Measurements from ENCODE around the gene ZNF771. TPM values are rescaled to one million over a fixed set of nuclear protein-coding genes. Genes with fewer than 3 reads are reported as not detected.
A peak's percentile ranks its signal among the peaks of the same experiment; 100 is the strongest.

Gene ZNF771
- polyA plus RNA-seq, 1 of the 3 experiments (the other 2 are of a cell fraction), result 20.4 TPM

GRCh38 chr16:30417529-30418349 is 10.3 kb downstream of the ZNF771 start:
- peak; percentile 18 for TF ChIP-seq CHD2 (IDR thresholded peaks at IDR 0.05; ENCODE audit: low read length, partially characterized antibody)
- no peak for TF ChIP-seq USF2 (IDR thresholded peaks at IDR 0.05; ENCODE audit: borderline replicate concordance, low read depth, low read length)
- peak; percentile 66; the same call in 1 of the 2 replicates for TF ChIP-seq MXI1 (IDR thresholded peaks at IDR 0.05; ENCODE audit: low read depth, low read length)
- peak; percentile 69 for TF ChIP-seq MAX (IDR thresholded peaks at IDR 0.05; ENCODE audit: low read depth)
- TF ChIP-seq SMC3 (IDR thresholded peaks at IDR 0.05; ENCODE audit: low read depth, low read length), result peak; percentile 5; the same call in 1 of the 2 replicates
- TF ChIP-seq POLR2AphosphoS5 (IDR thresholded peaks at IDR 0.05; ENCODE audit: low read depth, low read length), result no peak
- peak; percentile 78 for TF ChIP-seq NRF1 (IDR thresholded peaks at IDR 0.05; ENCODE audit: low read depth, low read length)
- Histone ChIP-seq H3K9me3 (no peaks in the 10 kb centered on the region), H3K4me3 (ENCODE audit: low read depth in 2 of 2, low read length in 1 of 2) (peak overlapping the region; percentile 12 to 40; a peak in 3 of 4 replicates), H3K27me3 (ENCODE audit: insufficient read depth) (no peaks in the 10 kb centered on the region), H3K4me1 (ENCODE audit: control insufficient read depth in 1 of 2, insufficient read depth in 2 of 2, low read depth in 1 of 2, low read length in 1 of 2) (peaks cover 0 to 13% of the 10 kb centered on the region in 2 experiments; a peak in 1 of 4 replicates), H2AFZ (ENCODE audit: low read depth) (no peak overlapping the region), H3K9ac (no peak overlapping the region), H3K4me2 (peak overlapping the region; percentile 50), H3K27ac (ENCODE audit: low read depth in 2 of 2, low read length in 1 of 2) (peak overlapping the region in 1 of 2 experiments; percentile 50; a peak in 2 of 4 replicates), H3K79me2 (ENCODE audit: insufficient read depth) (peaks cover 9% of the 10 kb centered on the region; the same call in 1 of the 2 replicates), H4K20me1 (ENCODE audit: insufficient read depth) (peaks cover 4% of the 10 kb centered on the region; the same call in 1 of the 2 replicates), H3K36me3 (replicated peaks in 1 of 2; ENCODE audit: control insufficient read depth in 1 of 2, insufficient read depth in 2 of 2, low read length in 1 of 2) (peaks cover 9 to 19% of the 10 kb centered on the region in 2 experiments), H3K9me2 (no peaks in the 10 kb centered on the region), H3F3A (replicated peaks; ENCODE audit: insufficient read depth) (peaks cover 23% of the 10 kb centered on the region)
- ChIA-PET POLR2A (interaction anchor here (0.6 to 1.5 kb wide), 7 partner anchors 8 to 154 kb away, joined by 3 to 15 read pairs (median 7); partner anchors contain the start of genes DCTPP1, TBC1D10B, ZNF48 and ZNF771), CTCF (interaction anchor here (0.8 to 4.0 kb wide), 12 partner anchors 8 to 602 kb away, joined by 3 to 24 read pairs (median 3); partner anchors contain the start of genes DCTPP1, PAGR1 and ZNF771)
- WGBS (ENCODE audit: low lambda C conversion rate), result 27% methylated on average over 41 of the region's 140 CpGs
- DNase-seq, result peak; percentile 93

GRCh38 chr16:30418350-30419181 is 11.2 kb downstream of the ZNF771 start:
- POLR2A ChIA-PET, result interaction anchor here (0.6 to 1.5 kb wide), 8 partner anchors 9 to 154 kb away, joined by 3 to 15 read pairs (median 6); partner anchors contain the start of genes DCTPP1, TBC1D10B, ZNF48 and ZNF771
- 0 out of 2 replicates have a peak overlapping the region, but pooled peaks have one; percentile 50 for H3K4me2 ChIP-seq

More at GRCh38 chr16:30418350-30419181, 11.2 kb downstream of the ZNF771 start:
- H3K9me2 ChIP-seq, result no peaks in the 10 kb centered on the region
- H3K36me3 ChIP-seq (replicated peaks in 1 of 2; ENCODE audit: control insufficient read depth in 1 of 2, insufficient read depth in 2 of 2, low read length in 1 of 2), result peaks cover 7 to 27% of the 10 kb centered on the region in 2 experiments
- no peak overlapping the region for H2AFZ ChIP-seq (ENCODE audit: low read depth)
- peaks cover 0 to 13% of the 10 kb centered on the region in 2 experiments; a peak in 1 of 4 replicates for H3K4me1 ChIP-seq (ENCODE audit: control insufficient read depth in 1 of 2, insufficient read depth in 2 of 2, low read depth in 1 of 2, low read length in 1 of 2)
- H3F3A ChIP-seq (replicated peaks; ENCODE audit: insufficient read depth), result peaks cover 25% of the 10 kb centered on the region
- peaks cover 4% of the 10 kb centered on the region; the same call in 1 of the 2 replicates for H4K20me1 ChIP-seq (ENCODE audit: insufficient read depth)
- H3K79me2 ChIP-seq (ENCODE audit: insufficient read depth), result peaks cover 9% of the 10 kb centered on the region; the same call in 1 of the 2 replicates
- H3K27me3 ChIP-seq (ENCODE audit: insufficient read depth), result no peaks in the 10 kb centered on the region
- WGBS (ENCODE audit: low lambda C conversion rate), result 94% methylated on average over 17 of the region's 31 CpGs
- TF ChIP-seq TEAD4 (IDR thresholded peaks at IDR 0.05; ENCODE audit: borderline replicate concordance, insufficient read depth) (no peak), RFX5 (IDR thresholded peaks at IDR 0.05; ENCODE audit: low read length) (no peak), RAD21 (IDR thresholded peaks at IDR 0.05; ENCODE audit: low read length) (no peak), FOXM1 (IDR thresholded peaks at IDR 0.05; ENCODE audit: low read depth) (no peak), POLR2AphosphoS5 (IDR thresholded peaks at IDR 0.05; ENCODE audit: low read depth, low read length) (no peak), SIN3A (IDR thresholded peaks at IDR 0.05; ENCODE audit: borderline replicate concordance, low read depth, low read length) (no peak), RCOR1 (IDR thresholded peaks at IDR 0.05; ENCODE audit: low read length) (no peak), MAX (IDR thresholded peaks at IDR 0.05; ENCODE audit: low read depth) (no peak), GABPA (IDR thresholded peaks at IDR 0.05; ENCODE audit: low read depth) (no peak), PBX3 (IDR thresholded peaks at IDR 0.05) (no peak), USF2 (IDR thresholded peaks at IDR 0.05; ENCODE audit: borderline replicate concordance, low read depth, low read length) (no peak)
- CTCF ChIA-PET, result interaction anchor here (0.8 to 4.0 kb wide), 12 partner anchors 9 to 603 kb away, joined by 3 to 24 read pairs (median 4); partner anchors contain the start of genes DCTPP1, PAGR1 and ZNF771
- no peaks in the 10 kb centered on the region for H3K9me3 ChIP-seq
- no peak for DNase-seq
- no peak overlapping the region for H3K9ac ChIP-seq
- H3K27ac ChIP-seq (ENCODE audit: low read depth in 2 of 2, low read length in 1 of 2), result peak overlapping the region in 1 of 2 experiments; percentile 30; a peak in 2 of 4 replicates
- peak overlapping the region; percentile 12 to 40; a peak in 3 of 4 replicates for H3K4me3 ChIP-seq (ENCODE audit: low read depth in 2 of 2, low read length in 1 of 2)
